Jurkat, Clone E6-1 (cell line): ENCODE results near the gene USP34.

Experiments
- DNase-seq: peaks from one replicate; pipeline ENCODE4 v3.0.0-alpha.2; 2011; ENCODE audit warnings: low read depth, low spot score
- H3K4me3 ChIP-seq: 2 replicates; pipeline ENCODE4 v1.5.1; 2011; ENCODE audit warnings: mild to moderate bottlenecking, low read length, control low read depth, moderate library complexity

Gene USP34

DNA sequence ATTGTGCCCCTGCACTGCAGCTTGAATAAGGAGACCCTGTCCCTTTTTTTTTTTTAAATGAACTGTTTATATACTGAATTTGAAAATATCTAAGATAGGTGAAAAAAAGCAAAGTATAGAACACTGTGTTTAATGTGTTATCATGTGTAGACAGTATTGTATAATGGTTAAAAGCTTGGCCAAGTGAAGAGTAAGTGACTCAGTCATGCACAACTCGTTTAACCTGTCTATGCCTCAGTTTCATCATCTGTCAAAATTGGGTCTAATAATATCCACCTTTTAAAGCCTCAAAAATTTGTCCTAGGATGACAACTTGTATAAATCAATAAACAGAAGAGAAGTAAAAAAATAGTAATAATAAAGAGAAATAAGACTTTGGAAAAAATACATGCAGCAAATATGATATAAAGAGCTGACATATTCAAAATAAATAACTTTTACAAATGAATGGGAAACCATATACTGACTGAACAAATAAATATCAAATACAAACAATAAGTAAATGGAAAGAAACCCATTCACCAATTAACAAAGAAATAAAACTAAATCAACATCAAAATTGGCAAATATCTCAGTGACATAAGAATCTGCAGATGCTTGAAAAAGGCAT lies 195.2 kb downstream of the USP34 start:
- DNase-seq, result no peak
- no peak overlapping the region for H3K4me3 ChIP-seq

GRCh38 chr2:61272421-61273070 lies 198.3 kb downstream of the USP34 start:
- DNase-seq, result no peak
- H3K4me3 ChIP-seq, result no peak overlapping the region

DNA sequence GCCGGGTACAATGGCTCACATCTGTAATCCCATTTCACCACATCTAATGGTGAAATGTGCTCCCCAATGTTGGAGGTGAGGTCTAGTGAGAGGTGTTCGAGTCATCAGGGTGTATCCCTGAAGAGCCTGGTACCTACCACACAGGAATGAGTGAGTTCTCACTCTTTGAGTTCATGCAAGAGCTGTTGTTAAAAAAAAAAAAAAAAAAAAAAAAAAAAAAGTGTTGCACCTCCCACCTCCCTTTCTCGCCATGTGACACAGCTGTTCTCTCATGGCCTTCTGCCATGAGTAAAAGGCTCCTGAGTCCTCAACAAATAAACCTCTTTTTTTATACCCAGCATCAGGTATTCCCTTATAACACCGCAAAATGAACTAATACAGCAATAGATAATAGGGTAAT lies 202.6 kb downstream of the USP34 start:
- DNase-seq, result no peak

GRCh38 chr2:61266632-61267505 lies 204.0 kb downstream of the USP34 start:
- no peak for DNase-seq
- H3K4me3 ChIP-seq, result no peak overlapping the region

More for the DNA sequence above, 202.6 kb downstream of the USP34 start:
- H3K4me3 ChIP-seq, result no peak overlapping the region

DNA sequence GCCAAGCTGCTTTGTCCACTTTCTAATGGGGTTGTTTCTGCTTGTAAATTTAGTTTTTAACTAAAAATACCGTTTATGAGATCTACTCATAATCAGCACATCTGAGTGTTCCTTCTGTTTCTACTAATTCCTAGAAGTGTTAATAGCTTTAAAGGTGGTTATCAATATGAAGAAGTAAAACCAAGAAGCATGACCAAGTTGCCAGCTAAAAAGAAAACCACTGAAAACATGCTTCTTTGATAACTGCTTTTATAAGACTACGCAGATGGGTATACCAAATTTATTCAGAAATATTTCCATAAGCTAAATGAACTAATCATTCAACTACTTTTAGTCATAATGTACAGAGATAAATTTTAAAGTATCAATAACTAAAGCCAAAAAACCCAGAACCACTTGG lies 207.1 kb downstream of the USP34 start:
- no peak for DNase-seq
- H3K4me3 ChIP-seq, result no peak overlapping the region

DNA sequence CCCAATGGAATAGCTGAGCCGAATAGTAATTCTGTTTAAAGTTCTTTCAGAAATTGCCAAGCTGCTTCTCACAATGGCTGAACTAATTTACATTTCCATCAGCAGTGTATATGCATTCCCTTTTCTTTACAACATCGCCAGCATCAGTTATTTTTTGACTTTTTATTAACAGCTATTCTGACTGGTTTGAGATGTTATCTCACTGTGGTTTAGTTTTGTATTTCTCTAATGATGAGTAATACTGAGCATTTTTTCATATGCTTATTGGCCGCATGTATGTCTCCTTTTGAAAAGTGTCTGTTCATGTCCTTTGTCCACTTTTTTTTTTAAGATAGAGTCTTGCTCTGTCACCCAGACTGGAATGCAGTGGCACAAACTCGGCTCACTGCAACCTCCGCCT lies 208.2 kb downstream of the USP34 start:
- DNase-seq, result no peak
- H3K4me3 ChIP-seq, result no peak overlapping the region

DNA sequence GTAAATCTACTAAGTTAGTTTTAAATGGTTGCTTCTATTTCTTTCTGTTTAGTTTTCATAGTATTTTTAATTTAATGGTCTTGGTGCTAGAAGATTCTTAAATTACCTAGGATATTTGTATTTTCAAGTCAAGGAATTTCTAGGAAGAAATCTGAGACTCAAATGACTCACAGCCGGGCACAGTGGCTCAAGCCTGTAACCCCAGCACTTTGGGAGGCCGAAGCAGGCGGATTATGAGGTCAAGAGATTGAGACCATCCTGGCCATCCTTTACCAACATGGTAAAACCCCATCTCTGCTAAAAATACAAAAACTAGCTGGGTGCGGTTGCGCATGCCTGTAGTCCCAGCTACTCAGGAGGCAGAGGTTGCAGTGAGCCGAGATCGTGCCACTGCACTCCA lies 213.4 kb downstream of the USP34 start:
- no peak for DNase-seq
- H3K4me3 ChIP-seq, result no peak overlapping the region

DNA sequence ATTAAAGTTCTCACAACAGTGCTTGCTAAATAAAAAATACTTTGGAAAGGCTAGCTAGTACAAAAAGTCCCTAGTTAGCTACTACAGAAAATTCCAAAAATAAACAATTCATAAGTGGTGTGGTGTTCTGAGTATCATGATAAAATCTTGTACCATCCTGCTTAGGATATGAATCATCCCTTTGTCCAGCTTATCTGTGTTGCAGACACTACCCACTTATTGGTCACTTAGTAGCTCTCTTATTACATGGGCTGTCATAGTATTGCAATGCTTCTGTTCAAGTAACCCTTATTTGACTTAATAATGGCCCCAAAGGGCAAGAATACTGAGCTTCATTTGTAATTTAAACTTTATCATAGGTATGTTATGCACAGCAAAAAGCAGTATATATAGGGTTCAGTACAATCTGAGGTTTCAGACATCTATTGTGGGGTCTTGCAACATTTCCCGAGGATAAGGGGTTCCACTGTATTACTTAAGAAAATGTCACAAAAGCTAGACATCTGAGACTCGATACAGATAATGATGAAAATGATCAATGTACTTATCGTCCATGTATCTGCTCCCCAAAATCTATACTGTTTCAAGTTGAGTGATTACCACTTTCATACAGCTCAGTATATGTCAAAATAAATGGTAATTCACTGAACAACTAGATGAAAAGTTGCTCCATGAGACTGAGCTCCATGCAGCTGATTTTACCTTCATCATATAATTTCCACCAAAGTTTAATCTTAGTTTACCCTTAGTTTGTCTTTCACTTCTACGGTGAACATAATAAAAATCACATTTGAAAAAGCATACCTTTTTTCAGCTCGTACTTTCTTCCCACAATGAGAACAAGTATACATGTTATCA lies 215.1 kb downstream of the USP34 start:
- H3K4me3 ChIP-seq, result no peak overlapping the region
- no peak for DNase-seq

GRCh38 chr2:61254536-61254935 lies 216.4 kb downstream of the USP34 start:
- no peak for DNase-seq
- no peak overlapping the region for H3K4me3 ChIP-seq

- H3K4me3 ChIP-seq, result no peak overlapping the region
- DNase-seq, result no peak
Observed at GRCh38 chr2:61253136-61253535, 217.8 kb downstream of the USP34 start.

- no peak for DNase-seq
- no peak overlapping the region for H3K4me3 ChIP-seq
Observed at GRCh38 chr2:61252031-61252430, 218.9 kb downstream of the USP34 start.

- no peak for DNase-seq
- no peak overlapping the region for H3K4me3 ChIP-seq
Observed at GRCh38 chr2:61249521-61250071, 221.3 kb downstream of the USP34 start.

GRCh38 chr2:61247204-61247812 lies 223.6 kb downstream of the USP34 start:
- DNase-seq, result no peak
- no peak overlapping the region for H3K4me3 ChIP-seq

DNA sequence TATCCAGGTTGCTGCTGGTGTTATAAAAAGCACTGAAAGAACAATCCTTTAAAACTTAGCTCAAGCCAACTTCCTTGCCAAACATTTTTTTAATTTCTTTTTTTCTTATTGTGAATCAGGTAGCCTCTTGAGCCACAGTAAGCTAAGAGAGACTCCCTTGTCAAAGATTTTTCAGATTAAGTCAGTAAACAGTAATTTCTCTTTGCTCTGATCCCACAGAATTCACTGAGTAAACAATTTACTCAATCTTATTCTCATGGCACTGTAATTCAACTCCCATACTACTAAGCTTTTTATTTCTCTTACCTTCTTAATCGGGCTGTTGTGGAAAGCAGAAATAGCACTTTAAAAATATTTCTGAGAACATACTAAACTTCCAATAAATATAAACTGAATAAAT lies 226.2 kb downstream of the USP34 start:
- no peak for DNase-seq
- H3K4me3 ChIP-seq, result no peak overlapping the region

- no peak overlapping the region for H3K4me3 ChIP-seq
- DNase-seq, result no peak
Observed at GRCh38 chr2:61241266-61241665, 229.6 kb downstream of the USP34 start.

GRCh38 chr2:61238219-61239012 lies 232.5 kb downstream of the USP34 start:
- no peak overlapping the region for H3K4me3 ChIP-seq
- no peak for DNase-seq

- H3K4me3 ChIP-seq, result no peak overlapping the region
- no peak for DNase-seq
Observed at GRCh38 chr2:61235716-61236115, 235.2 kb downstream of the USP34 start.

DNA sequence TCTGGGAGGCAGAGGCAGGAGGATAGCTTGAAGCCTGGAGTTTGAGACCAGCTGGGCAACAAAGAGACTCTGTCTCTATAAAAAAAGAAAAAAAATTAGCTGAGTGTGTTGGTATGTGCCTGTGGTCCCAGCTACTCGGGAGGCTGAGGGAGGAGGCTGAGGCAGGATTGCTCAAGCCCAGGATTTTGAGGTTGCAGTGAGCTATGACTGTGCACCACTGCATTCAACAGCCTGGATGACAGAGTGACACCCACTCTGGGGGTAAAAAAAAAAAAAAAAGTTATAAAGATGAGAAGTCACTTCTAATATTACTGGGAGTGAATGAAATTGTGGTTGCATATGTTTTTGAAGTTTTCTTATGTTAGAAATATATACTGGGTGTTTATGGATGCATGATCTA lies 237.3 kb downstream of the USP34 start:
- no peak overlapping the region for H3K4me3 ChIP-seq
- DNase-seq, result no peak
